Common myeloid progenitor, CD34-positive (primary cell): ENCODE measurements around the gene LURAP1L. TPM values are rescaled to one million over a fixed set of nuclear protein-coding genes. Genes with fewer than 3 reads are reported as not detected.

ENCODE experiments used
- CTCF ChIA-PET: fragments of 350-600 bp; sonication (Branson Sonifier 250); formaldehyde crosslinking; loops from one replicate; lab custom pipeline; 2021; ENCODE audit warnings: antibody characterized with exemption; lab: Charles Lee
- POLR2A ChIA-PET: fragments of 350-600 bp; sonication (Branson Sonifier 250); formaldehyde crosslinking; loops from one replicate; lab custom pipeline; 2021; ENCODE audit warnings: antibody characterized with exemption; lab: Charles Lee
- DNase-seq, 3 donors: peaks; one replicate each; pipeline versions ENCODE4 v3.0.0 to v3.0.0-alpha.2; 2013
- H3K27ac ChIP-seq, 2 experiments: 1 replicate in 1 of 2; 2 replicates in 1 of 2; pipeline ENCODE4 v1.7.0; 2013; ENCODE audit warnings: inconsistent platforms in 2 of 2, low read length in 2 of 2, mild to moderate bottlenecking in 2 of 2, low read depth in 1 of 2, moderate library complexity in 1 of 2; ENCODE audit not compliant: severe bottlenecking in 2 of 2, insufficient read depth in 1 of 2, poor library complexity in 1 of 2
- H3K27me3 ChIP-seq, 5 experiments: replicated peaks in 2 of 5; 1 replicate in 3 of 5; 2 replicates in 2 of 5; pipeline versions ENCODE4 v1.6.1 to v1.7.0; 2013; ENCODE audit warnings: low read length in 4 of 5, mild to moderate bottlenecking in 2 of 5, moderate library complexity in 2 of 5, inconsistent platforms in 1 of 5; ENCODE audit not compliant: insufficient read depth in 5 of 5, control insufficient read depth in 4 of 5
- H3K36me3 ChIP-seq, 4 experiments: 1 replicate in 2 of 4; 2 replicates in 2 of 4; pipeline versions ENCODE4 v1.6.1 to v1.7.0; 2013; ENCODE audit warnings: low read length in 3 of 4, control low read depth in 1 of 4, mild to moderate bottlenecking in 1 of 4; ENCODE audit not compliant: control insufficient read depth in 4 of 4, insufficient read depth in 4 of 4
- H3K4me1 ChIP-seq, 4 experiments: 1 replicate in 3 of 4; 2 replicates in 1 of 4; pipeline versions ENCODE4 v1.6.1 to v1.7.1; 2013; ENCODE audit warnings: low read length in 3 of 4, mild to moderate bottlenecking in 3 of 4, control low read depth in 1 of 4, inconsistent platforms in 1 of 4, moderate library complexity in 1 of 4; ENCODE audit not compliant: control insufficient read depth in 4 of 4, insufficient read depth in 4 of 4; ENCODE audit errors: control extremely low read depth in 1 of 4
- H3K4me3 ChIP-seq, 7 experiments: 1 replicate in 4 of 7; 2 replicates in 3 of 7; pipeline versions ENCODE4 v1.5.1 to v1.7.0; 2013; ENCODE audit warnings: mild to moderate bottlenecking in 7 of 7, low read length in 6 of 7, moderate library complexity in 6 of 7, inconsistent platforms in 2 of 7, low read depth in 2 of 7, control low read depth in 1 of 7; ENCODE audit not compliant: insufficient read depth in 4 of 7, control insufficient read depth in 1 of 7; ENCODE audit errors: extremely low read depth in 1 of 7
- H3K9me3 ChIP-seq, 5 experiments: 1 replicate in 4 of 5; 2 replicates in 1 of 5; pipeline versions ENCODE4 v1.6.1 to v1.7.1; 2013; ENCODE audit warnings: low read length in 4 of 5, mild to moderate bottlenecking in 2 of 5, inconsistent platforms in 1 of 5, low read depth in 1 of 5, moderate library complexity in 1 of 5; ENCODE audit not compliant: control insufficient read depth in 4 of 5, insufficient read depth in 2 of 5; ENCODE audit errors: control extremely low read depth in 1 of 5
- WGBS: methylation state at CpG from one replicate; pipeline ENCODE4 v1.1.5; 2013; ENCODE audit not compliant: insufficient coverage; 5-methylcytosine and 5-hydroxymethylcytosine counted together
- polyA plus RNA-seq: library from polyadenylated mRNA; unstranded; fragments of 120-200 nt; gene quantifications from one replicate; pipeline ENCODE4 v1.2.1, GENCODE V29; 2013

LURAP1L gene
- polyA plus RNA-seq = 0.25 TPM

GRCh38 chr9:12774861-12775678, at the start of gene LURAP1L:
Gene LURAP1L (plus strand): TSS chr9:12775020. CDS start chr9:12775716, 696 bp downstream.
- Histone ChIP-seq H3K9me3 (no peaks in the 10 kb centered on the region), H3K4me3 (peak within 1 kb of the TSS; percentile 53 to 90 (median 80)), H3K36me3 (no peaks in the 10 kb centered on the region), H3K27me3 (peaks cover 0 to 17% (median 7%) of the 10 kb centered on the region in 5 experiments), H3K27ac (no peak within 1 kb of the TSS), H3K4me1 (peaks cover 7 to 20% (median 18%) of the 10 kb centered on the region in 4 experiments)
- peak in 2 of 3 donors; percentile 30 to 43 for DNase-seq
- ChIA-PET CTCF (interaction anchor here (0.9 to 2.0 kb wide), 3 partner anchors 13 to 77 kb away, joined by 3 to 7 read pairs (median 3); no protein-coding TSS in a partner anchor), POLR2A (no interaction called here)
- WGBS = 0% methylated on average over 32 of the region's 34 CpGs

- Histone ChIP-seq H3K9me3 (no peaks in the 10 kb centered on the region), H3K27ac (no peak overlapping the region), H3K27me3 (no peaks in the 10 kb centered on the region), H3K4me1 (no peaks in the 10 kb centered on the region), H3K4me3 (no peak overlapping the region), H3K36me3 (no peaks in the 10 kb centered on the region)
- POLR2A ChIA-PET = interaction anchor here (0.6 kb wide), 1 partner anchor 445 kb away, joined by 4 read pairs; no protein-coding TSS in a partner anchor
- CTCF ChIA-PET = interaction anchor here (1.2 to 1.4 kb wide), 2 partner anchors 9 to 23 kb away, joined by 3 to 4 read pairs; no protein-coding TSS in a partner anchor
- no peak for DNase-seq
- WGBS = 100% methylated on average over 2 of the region's 2 CpGs
Measured at GRCh38 chr9:12726795-12727194, 48.0 kb upstream of the LURAP1L start.

- no peaks in the 10 kb centered on the region for H3K36me3 ChIP-seq
- CTCF ChIA-PET = interaction anchor here (1.5 kb wide), 1 partner anchor 11 kb away, joined by 5 read pairs; no protein-coding TSS in a partner anchor
- POLR2A ChIA-PET = no interaction called here
Measured at GRCh38 chr9:12730198-12730597, 44.6 kb upstream of the LURAP1L start.

GRCh38 chr9:12730927-12731326, 43.9 kb upstream of the LURAP1L start:
- Histone ChIP-seq H3K36me3 (no peaks in the 10 kb centered on the region), H3K27me3 (peaks cover 0 to 2% (median 0%) of the 10 kb centered on the region in 5 experiments), H3K4me3 (no peak overlapping the region), H3K4me1 (no peaks in the 10 kb centered on the region), H3K9me3 (peaks cover 0 to 2% (median 0%) of the 10 kb centered on the region in 5 experiments), H3K27ac (no peak overlapping the region)
- DNase-seq = no peak
- ChIA-PET POLR2A (no interaction called here), CTCF (interaction anchor here (0.6 to 1.5 kb wide), 2 partner anchors 12 to 92 kb away, joined by 3 to 5 read pairs; no protein-coding TSS in a partner anchor)

More at GRCh38 chr9:12730198-12730597, 44.6 kb upstream of the LURAP1L start:
- H3K4me1 ChIP-seq = no peaks in the 10 kb centered on the region
- H3K4me3 ChIP-seq = no peak overlapping the region
- DNase-seq = no peak
- WGBS = no CpG with 5 or more reads among the region's 1 CpG
- peaks cover 0 to 2% (median 0%) of the 10 kb centered on the region in 5 experiments for H3K9me3 ChIP-seq
- peaks cover 0 to 2% (median 0%) of the 10 kb centered on the region in 5 experiments for H3K27me3 ChIP-seq
- H3K27ac ChIP-seq = no peak overlapping the region

- no peak for DNase-seq
- peaks cover 0 to 2% (median 0%) of the 10 kb centered on the region in 5 experiments for H3K9me3 ChIP-seq
- no peaks in the 10 kb centered on the region for H3K36me3 ChIP-seq
- H3K27ac ChIP-seq = no peak overlapping the region
- no peaks in the 10 kb centered on the region for H3K4me1 ChIP-seq
- H3K4me3 ChIP-seq = no peak overlapping the region
- 100% methylated on average over 2 of the region's 3 CpGs for WGBS
- ChIA-PET POLR2A (no interaction called here), CTCF (no interaction called here)
- peaks cover 0 to 4% (median 2%) of the 10 kb centered on the region in 5 experiments for H3K27me3 ChIP-seq
Measured at GRCh38 chr9:12732971-12733370, 41.8 kb upstream of the LURAP1L start.

- H3K4me3 ChIP-seq = no peak overlapping the region
- no peak overlapping the region for H3K27ac ChIP-seq
- POLR2A ChIA-PET = no interaction called here
- no peaks in the 10 kb centered on the region for H3K4me1 ChIP-seq
- H3K9me3 ChIP-seq = peaks cover 0 to 2% (median 0%) of the 10 kb centered on the region in 5 experiments
- DNase-seq = no peak
- no peaks in the 10 kb centered on the region for H3K36me3 ChIP-seq
- whole genome bisulfite sequencing = no CpG with 5 or more reads among the region's 3 CpGs
- H3K27me3 ChIP-seq = peaks cover 0 to 6% (median 4%) of the 10 kb centered on the region in 5 experiments
- CTCF ChIA-PET = interaction anchor here (0.9 to 1.6 kb wide), 3 partner anchors 9 to 36 kb away, joined by 3 to 4 read pairs (median 3); no protein-coding TSS in a partner anchor
Measured at GRCh38 chr9:12735665-12736064, 39.2 kb upstream of the LURAP1L start.
